OCI-LY1 (cell line): ENCODE measurements around the gene TRIM36.

Experiments
- H2AFZ ChIP-seq: fragments of 200-600 bp; sonication (generic), shearing (Covaris generic); 2 replicates; pipeline ENCODE4 v1.6.0; 2014; ENCODE audit warnings: antibody characterized with exemption, mild to moderate bottlenecking, low read length
- H3F3A ChIP-seq: fragments of 200-600 bp; sonication (generic), shearing (Covaris generic); 2 replicates; pipeline ENCODE4 v1.6.0; 2014; ENCODE audit warnings: mild to moderate bottlenecking, antibody characterized with exemption, low read length, moderate library complexity; ENCODE audit not compliant: insufficient read depth
- H3K27ac ChIP-seq: fragments of 200-600 bp; sonication (generic); 2 replicates; pipeline ENCODE4 v1.5.1; 2014; ENCODE audit warnings: low read length, mixed run types, mild to moderate bottlenecking, low read depth; ENCODE audit not compliant: poor library complexity, severe bottlenecking
- H3K27me3 ChIP-seq: fragments of 200-600 bp; sonication (generic); 2 replicates; pipeline ENCODE4 v1.6.0; 2014; ENCODE audit warnings: antibody characterized with exemption, mild to moderate bottlenecking, low read length, moderate library complexity; ENCODE audit not compliant: insufficient read depth
- H3K36me3 ChIP-seq: fragments of 200-600 bp; sonication (generic); 2 replicates; pipeline ENCODE4 v1.6.1; 2014; ENCODE audit warnings: mild to moderate bottlenecking, antibody characterized with exemption, low read length, moderate library complexity, mixed read lengths; ENCODE audit not compliant: insufficient read depth
- H3K4me1 ChIP-seq: fragments of 200-600 bp; sonication (generic); 2 replicates; pipeline ENCODE4 v1.5.1; 2014; ENCODE audit warnings: mild to moderate bottlenecking, low read length, moderate library complexity; ENCODE audit not compliant: insufficient read depth, severe bottlenecking
- H3K4me2 ChIP-seq: fragments of 200-600 bp; sonication (generic), shearing (Covaris generic); 2 replicates; pipeline ENCODE4 v1.6.1; 2014; ENCODE audit warnings: low read length
- H3K4me3 ChIP-seq: fragments of 200-600 bp; sonication (generic); 2 replicates; pipeline ENCODE4 v1.5.1; 2014; ENCODE audit warnings: low read length, low read depth, mild to moderate bottlenecking, mixed read lengths; ENCODE audit not compliant: poor library complexity, severe bottlenecking
- H3K79me2 ChIP-seq: fragments of 200-600 bp; shearing (Covaris generic); 2 replicates; pipeline ENCODE4 v1.6.1; 2016; ENCODE audit warnings: mixed run types, low read length, mixed read lengths; ENCODE audit not compliant: insufficient read depth
- H3K9ac ChIP-seq: fragments of 200-600 bp; sonication (generic), shearing (Covaris generic); 2 replicates; pipeline ENCODE4 v1.6.1; 2014; ENCODE audit warnings: mild to moderate bottlenecking, low read length, mixed read lengths
- H3K9me2 ChIP-seq: fragments of 200-600 bp; sonication (generic), shearing (Covaris generic); 2 replicates; pipeline ENCODE4 v1.6.1; 2014; ENCODE audit warnings: low read depth, mild to moderate bottlenecking, low read length, mixed read lengths
- H3K9me3 ChIP-seq: fragments of 200-600 bp; shearing (Covaris generic); 2 replicates; pipeline ENCODE4 v1.6.1; 2014; ENCODE audit warnings: low read length, mixed read lengths
- H4K20me1 ChIP-seq: fragments of 200-600 bp; sonication (generic), shearing (Covaris generic); 2 replicates; pipeline ENCODE4 v1.6.0; 2016; ENCODE audit warnings: mild to moderate bottlenecking, low read length; ENCODE audit not compliant: insufficient read depth
- EZH2 ChIP-seq: fragments of 200-600 bp; sonication (generic), shearing (Covaris generic); IDR thresholded peaks from 2 replicates; pipeline ENCODE4 v1.8.0; 2017; ENCODE audit warnings: borderline replicate concordance, mixed run types, mild to moderate bottlenecking, antibody characterized with exemption, low read length, moderate library complexity, mixed read lengths
- TF ChIP-seq, protein P1 (sequence below): fragments of 200-600 bp; sonication (generic), shearing (Covaris generic); IDR thresholded peaks from 2 replicates; pipeline ENCODE4 v1.5.1; 2017; ENCODE audit warnings: mild to moderate bottlenecking, antibody characterized with exemption, low read length, moderate library complexity, mixed read lengths

TRIM36 gene

DNA sequence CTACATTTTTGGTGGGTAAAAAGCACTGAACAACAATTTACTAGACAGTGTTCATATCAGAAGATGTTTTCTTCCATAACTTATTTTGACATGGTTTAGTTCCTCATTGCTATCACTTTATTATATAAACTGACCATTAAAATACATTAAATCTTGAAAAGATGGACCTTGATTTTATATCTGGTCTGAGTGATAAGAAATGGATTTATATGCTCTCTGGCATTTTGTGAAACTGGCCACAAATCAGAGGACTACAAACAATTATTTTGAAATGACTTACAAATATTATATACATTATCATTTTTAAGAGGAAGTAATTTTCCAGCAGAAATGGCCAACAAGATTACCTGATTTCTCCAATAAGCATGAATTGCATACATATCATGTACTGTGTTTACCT, 23.6 kb upstream of the TRIM36 start:
- no peak for TF ChIP-seq EZH2
- TF ChIP-seq, protein P1, sequence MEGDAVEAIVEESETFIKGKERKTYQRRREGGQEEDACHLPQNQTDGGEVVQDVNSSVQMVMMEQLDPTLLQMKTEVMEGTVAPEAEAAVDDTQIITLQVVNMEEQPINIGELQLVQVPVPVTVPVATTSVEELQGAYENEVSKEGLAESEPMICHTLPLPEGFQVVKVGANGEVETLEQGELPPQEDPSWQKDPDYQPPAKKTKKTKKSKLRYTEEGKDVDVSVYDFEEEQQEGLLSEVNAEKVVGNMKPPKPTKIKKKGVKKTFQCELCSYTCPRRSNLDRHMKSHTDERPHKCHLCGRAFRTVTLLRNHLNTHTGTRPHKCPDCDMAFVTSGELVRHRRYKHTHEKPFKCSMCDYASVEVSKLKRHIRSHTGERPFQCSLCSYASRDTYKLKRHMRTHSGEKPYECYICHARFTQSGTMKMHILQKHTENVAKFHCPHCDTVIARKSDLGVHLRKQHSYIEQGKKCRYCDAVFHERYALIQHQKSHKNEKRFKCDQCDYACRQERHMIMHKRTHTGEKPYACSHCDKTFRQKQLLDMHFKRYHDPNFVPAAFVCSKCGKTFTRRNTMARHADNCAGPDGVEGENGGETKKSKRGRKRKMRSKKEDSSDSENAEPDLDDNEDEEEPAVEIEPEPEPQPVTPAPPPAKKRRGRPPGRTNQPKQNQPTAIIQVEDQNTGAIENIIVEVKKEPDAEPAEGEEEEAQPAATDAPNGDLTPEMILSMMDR = no peak
- no peaks in the 10 kb centered on the region for H3K27me3 ChIP-seq
- no peaks in the 10 kb centered on the region for H3K79me2 ChIP-seq
- no peaks in the 10 kb centered on the region for H3K9me3 ChIP-seq
- no peak overlapping the region for H3K27ac ChIP-seq
- no peaks in the 10 kb centered on the region for H3K36me3 ChIP-seq
- H3K4me2 ChIP-seq = no peak overlapping the region
- H3K4me3 ChIP-seq = no peak overlapping the region
- H3K4me1 ChIP-seq = no peaks in the 10 kb centered on the region
- no peak overlapping the region for H3K9ac ChIP-seq
- no peaks in the 10 kb centered on the region for H3K9me2 ChIP-seq
- H2AFZ ChIP-seq = no peak overlapping the region
- no peaks in the 10 kb centered on the region for H4K20me1 ChIP-seq
- no peaks in the 10 kb centered on the region for H3F3A ChIP-seq

DNA sequence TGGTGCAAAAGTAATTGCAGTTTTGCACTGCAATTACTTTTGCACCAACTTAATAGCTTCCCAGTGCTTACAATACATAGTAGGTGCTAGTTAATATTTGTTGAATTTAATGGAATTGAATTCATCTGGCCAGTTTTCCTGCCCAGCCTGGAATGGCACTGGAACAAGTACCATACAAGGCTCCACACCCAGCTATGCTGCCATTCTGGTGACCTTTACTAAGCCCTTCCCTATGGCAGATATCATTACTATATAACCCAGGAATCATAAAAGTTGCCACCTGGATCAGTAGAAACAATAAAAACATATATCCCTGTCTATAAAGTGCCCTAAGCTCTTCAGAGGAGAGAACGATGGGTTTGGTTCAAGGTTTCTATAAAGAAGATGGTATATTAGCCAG, 22.4 kb upstream of the TRIM36 start:
- Histone ChIP-seq H3K9me2 (no peaks in the 10 kb centered on the region), H3K36me3 (no peaks in the 10 kb centered on the region)
- no peak for TF ChIP-seq EZH2
- TF ChIP-seq, protein P1 = no peak

DNA sequence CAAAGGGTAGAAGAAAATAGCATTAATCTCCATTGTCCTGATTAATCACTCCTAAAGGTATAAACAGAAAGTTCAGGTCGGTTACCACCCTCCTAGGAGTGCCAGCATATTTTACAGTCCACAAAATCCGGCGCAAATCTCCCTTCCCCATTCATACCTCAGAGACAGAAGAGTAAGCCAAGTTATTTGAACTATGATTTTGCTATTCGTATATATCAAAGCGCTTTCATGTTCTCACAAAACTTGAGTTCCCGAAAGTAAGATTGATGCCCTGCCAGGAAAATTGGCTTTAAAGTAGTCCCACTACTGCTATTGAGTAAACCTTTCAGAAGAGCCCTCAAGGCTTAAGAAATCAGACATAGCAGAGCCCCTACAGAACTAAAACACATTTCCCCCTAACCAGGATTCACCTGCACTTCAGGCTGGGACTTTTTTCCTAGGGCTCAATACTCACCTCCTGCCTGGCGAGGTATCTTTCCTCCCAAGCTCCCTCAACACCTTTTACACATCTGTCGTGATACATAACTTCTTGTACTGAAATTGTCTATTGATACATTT, 21.8 kb upstream of the TRIM36 start:
- H3K4me2 ChIP-seq = no peak overlapping the region
- H3K9me2 ChIP-seq = no peaks in the 10 kb centered on the region
- no peaks in the 10 kb centered on the region for H3K79me2 ChIP-seq
- H3F3A ChIP-seq = no peaks in the 10 kb centered on the region
- H2AFZ ChIP-seq = no peak overlapping the region
- H4K20me1 ChIP-seq = no peaks in the 10 kb centered on the region
- H3K9me3 ChIP-seq = no peaks in the 10 kb centered on the region
- no peaks in the 10 kb centered on the region for H3K4me1 ChIP-seq
- no peaks in the 10 kb centered on the region for H3K36me3 ChIP-seq
- H3K4me3 ChIP-seq = no peak overlapping the region
- H3K27ac ChIP-seq = no peak overlapping the region
- no peaks in the 10 kb centered on the region for H3K27me3 ChIP-seq
- H3K9ac ChIP-seq = no peak overlapping the region
- TF ChIP-seq EZH2 = no peak
- TF ChIP-seq, protein P1 = no peak

More for the DNA sequence above, 22.4 kb upstream of the TRIM36 start:
- Histone ChIP-seq H3K27me3 (no peaks in the 10 kb centered on the region), H4K20me1 (no peaks in the 10 kb centered on the region), H3K9me3 (no peaks in the 10 kb centered on the region), H3K4me1 (no peaks in the 10 kb centered on the region), H3K9ac (no peak overlapping the region), H2AFZ (no peak overlapping the region), H3K27ac (no peak overlapping the region), H3K4me2 (no peak overlapping the region), H3K79me2 (no peaks in the 10 kb centered on the region), H3F3A (no peaks in the 10 kb centered on the region), H3K4me3 (no peak overlapping the region)
